ENCODE measurements around the gene SESN3. TPM values are rescaled to one million over a fixed set of nuclear protein-coding genes. Genes with fewer than 3 reads are reported as not detected.

SESN3 gene
- polyA plus RNA-seq, 1 donor from 2014 or later, result 11.1 TPM

GRCh38 chr11:95267601-95268213, 36.7 kb upstream of the SESN3 start:
- no peaks in the 10 kb centered on the region for H3K9me3 ChIP-seq (ENCODE audit: low read length)
- H3K9ac ChIP-seq (ENCODE audit: low read length), result no peak overlapping the region
- TF ChIP-seq RAD21 (conservative IDR thresholded peaks at IDR 0.05), result no peak
- TF ChIP-seq CTCF (IDR thresholded peaks at IDR 0.05; ENCODE audit: poor library complexity, severe bottlenecking), result no peak
- no peak for TF ChIP-seq EZH2 (IDR thresholded peaks at IDR 0.05; ENCODE audit: borderline replicate concordance, insufficient read depth, low read length, poor library complexity, severe bottlenecking)
- no peak for TF ChIP-seq POLR2AphosphoS5 (IDR thresholded peaks at IDR 0.05)
- TF ChIP-seq MXI1 (conservative IDR thresholded peaks at IDR 0.05; ENCODE audit: poor library complexity, severe bottlenecking), result no peak
- no peak for TF ChIP-seq TAF1 (IDR thresholded peaks at IDR 0.05; ENCODE audit: low read depth)
- TF ChIP-seq EP300 (conservative IDR thresholded peaks at IDR 0.05; ENCODE audit: poor library complexity, severe bottlenecking), result no peak
- TF ChIP-seq SMC3 (conservative IDR thresholded peaks at IDR 0.05; ENCODE audit: poor library complexity), result no peak
- no peak for TF ChIP-seq REST (IDR thresholded peaks at IDR 0.05; ENCODE audit: borderline replicate concordance)
- H3K4me3 ChIP-seq (ENCODE audit: low read length), result no peak overlapping the region
- no peaks in the 10 kb centered on the region for H4K20me1 ChIP-seq (ENCODE audit: insufficient read depth)
- H3F3A ChIP-seq (ENCODE audit: insufficient read depth, low read length, poor library complexity, severe bottlenecking), result no peaks in the 10 kb centered on the region
- no peaks in the 10 kb centered on the region for H3K36me3 ChIP-seq (ENCODE audit: insufficient read depth, low read length)
- no peak overlapping the region for H2AFZ ChIP-seq (ENCODE audit: low read depth, low read length)
- H3K27me3 ChIP-seq (ENCODE audit: insufficient read depth, low read depth, low read length), result no peaks in the 10 kb centered on the region
- H3K79me2 ChIP-seq (replicated peaks; ENCODE audit: insufficient read depth, low read length), result no peaks in the 10 kb centered on the region
- H3K27ac ChIP-seq (ENCODE audit: low read length), result no peak overlapping the region
- H3K4me2 ChIP-seq (ENCODE audit: low read length), result no peak overlapping the region
- no peaks in the 10 kb centered on the region for H3K9me2 ChIP-seq (ENCODE audit: insufficient read depth, low read length)

- Histone ChIP-seq H3K27me3 (ENCODE audit: insufficient read depth, low read depth, low read length) (no peaks in the 10 kb centered on the region), H3F3A (ENCODE audit: insufficient read depth, low read length, poor library complexity, severe bottlenecking) (no peaks in the 10 kb centered on the region), H3K27ac (ENCODE audit: low read length) (no peak overlapping the region), H3K4me2 (ENCODE audit: low read length) (no peak overlapping the region), H3K36me3 (ENCODE audit: insufficient read depth, low read length) (no peaks in the 10 kb centered on the region), H3K79me2 (replicated peaks; ENCODE audit: insufficient read depth, low read length) (no peaks in the 10 kb centered on the region), H4K20me1 (ENCODE audit: insufficient read depth) (no peaks in the 10 kb centered on the region), H3K9me2 (ENCODE audit: insufficient read depth, low read length) (no peaks in the 10 kb centered on the region), H3K9ac (ENCODE audit: low read length) (no peak overlapping the region), H3K4me3 (ENCODE audit: low read length) (no peak overlapping the region), H2AFZ (ENCODE audit: low read depth, low read length) (no peak overlapping the region), H3K9me3 (ENCODE audit: low read length) (no peaks in the 10 kb centered on the region)
- no peak for TF ChIP-seq REST (IDR thresholded peaks at IDR 0.05; ENCODE audit: borderline replicate concordance)
Observed at GRCh38 chr11:95266751-95267374, 35.9 kb upstream of the SESN3 start.
